Measurements from ENCODE around the gene RRBP1. TPM values are rescaled to one million over a fixed set of nuclear protein-coding genes. Genes with fewer than 3 reads are reported as not detected.

Gene RRBP1
- total and polyA plus RNA-seq, 2 donors from 2014 or later, result 83.4 to 231 TPM

DNA sequence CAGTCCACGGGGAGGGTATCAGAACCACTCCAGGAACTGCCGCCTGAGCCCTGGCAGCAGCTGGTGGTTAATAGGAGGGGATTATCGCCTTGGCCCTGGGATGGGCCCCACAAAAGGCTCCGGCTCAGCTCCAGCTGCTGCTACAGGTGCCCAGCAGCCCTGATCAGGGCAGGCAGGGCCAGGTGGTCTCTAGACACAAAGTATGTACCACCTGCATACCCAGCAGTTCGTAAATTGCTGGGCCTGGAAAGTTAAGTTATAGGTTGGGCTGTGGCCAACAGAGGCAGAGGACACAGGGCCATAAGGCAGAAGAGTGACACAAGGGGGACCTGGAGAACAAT, 35.1 kb downstream of the RRBP1 start:
- TF ChIP-seq, protein P1, sequence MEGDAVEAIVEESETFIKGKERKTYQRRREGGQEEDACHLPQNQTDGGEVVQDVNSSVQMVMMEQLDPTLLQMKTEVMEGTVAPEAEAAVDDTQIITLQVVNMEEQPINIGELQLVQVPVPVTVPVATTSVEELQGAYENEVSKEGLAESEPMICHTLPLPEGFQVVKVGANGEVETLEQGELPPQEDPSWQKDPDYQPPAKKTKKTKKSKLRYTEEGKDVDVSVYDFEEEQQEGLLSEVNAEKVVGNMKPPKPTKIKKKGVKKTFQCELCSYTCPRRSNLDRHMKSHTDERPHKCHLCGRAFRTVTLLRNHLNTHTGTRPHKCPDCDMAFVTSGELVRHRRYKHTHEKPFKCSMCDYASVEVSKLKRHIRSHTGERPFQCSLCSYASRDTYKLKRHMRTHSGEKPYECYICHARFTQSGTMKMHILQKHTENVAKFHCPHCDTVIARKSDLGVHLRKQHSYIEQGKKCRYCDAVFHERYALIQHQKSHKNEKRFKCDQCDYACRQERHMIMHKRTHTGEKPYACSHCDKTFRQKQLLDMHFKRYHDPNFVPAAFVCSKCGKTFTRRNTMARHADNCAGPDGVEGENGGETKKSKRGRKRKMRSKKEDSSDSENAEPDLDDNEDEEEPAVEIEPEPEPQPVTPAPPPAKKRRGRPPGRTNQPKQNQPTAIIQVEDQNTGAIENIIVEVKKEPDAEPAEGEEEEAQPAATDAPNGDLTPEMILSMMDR (IDR thresholded peaks at IDR 0.05; ENCODE audit: borderline replicate concordance, extremely low read depth, insufficient read depth), result no peak
- Histone ChIP-seq H3K9me3 (ENCODE audit: control insufficient read depth in 2 of 3, insufficient read depth in 1 of 3, low read length in 3 of 3) (no peaks in the 10 kb centered on the region), H3K27me3 (ENCODE audit: control insufficient read depth, insufficient read depth, low read length) (no peaks in the 10 kb centered on the region), H3K4me3 (ENCODE audit: low read length in 3 of 3) (no peak overlapping the region), H3K4me1 (ENCODE audit: control insufficient read depth in 2 of 3, insufficient read depth in 2 of 3, low read depth in 1 of 3, low read length in 3 of 3) (peaks cover 0 to 48% (median 46%) of the 10 kb centered on the region in 3 donors), H3K9ac (ENCODE audit: low read length in 3 of 3) (peak overlapping the region in 1 of 3 donors; percentile 30), H3K36me3 (ENCODE audit: control insufficient read depth in 2 of 3, insufficient read depth in 3 of 3, low read length in 3 of 3) (peaks cover 2 to 4% (median 3%) of the 10 kb centered on the region in 3 donors), H3K27ac (ENCODE audit: low read depth in 2 of 2, low read length in 2 of 2) (no peak overlapping the region)
- DNase-seq, result no peak
- no peak for FAIRE-seq
- intact Hi-C loops (cut with DNase I), result no loop called here

DNA sequence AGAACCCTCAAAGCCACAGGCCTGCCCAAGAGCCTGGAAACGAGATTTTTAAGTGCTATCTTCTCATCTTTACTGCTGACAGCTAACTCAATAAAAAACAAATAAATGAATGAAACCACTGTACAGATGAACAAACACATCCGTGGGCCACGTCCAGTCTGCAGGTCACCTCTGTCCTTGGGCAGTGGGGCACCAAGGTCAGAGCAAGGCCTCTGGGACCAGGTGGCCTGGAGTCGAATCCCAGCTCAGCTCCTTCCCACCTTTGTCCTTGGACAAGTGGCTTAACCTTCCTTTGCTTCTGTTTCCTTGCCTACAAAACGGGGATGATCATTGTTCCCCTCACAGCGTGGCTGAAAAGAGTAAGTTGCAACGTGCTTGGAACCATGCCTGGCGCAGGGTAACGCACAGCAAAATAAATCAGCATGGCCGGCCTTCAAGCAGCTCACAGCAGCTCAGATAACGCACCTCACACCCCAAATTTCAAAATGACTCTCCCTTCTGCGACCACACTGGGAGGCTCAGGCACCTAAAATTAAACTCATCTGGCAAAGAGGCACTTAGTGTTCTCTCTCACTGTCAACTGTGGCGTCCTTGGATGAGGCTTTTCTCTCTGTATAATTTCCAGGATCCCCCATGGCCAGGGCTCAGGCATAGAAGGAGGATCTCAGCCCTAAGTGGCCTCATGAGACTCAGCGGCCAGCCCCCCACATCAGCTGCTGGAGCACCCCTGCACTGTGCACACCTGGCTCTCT, 35.7 kb downstream of the RRBP1 start:
- no peak overlapping the region for H3K4me3 ChIP-seq (ENCODE audit: low read length in 3 of 3)
- H3K27me3 ChIP-seq (ENCODE audit: control insufficient read depth, insufficient read depth, low read length), result no peaks in the 10 kb centered on the region
- TF ChIP-seq, protein P1 (IDR thresholded peaks at IDR 0.05; ENCODE audit: borderline replicate concordance, extremely low read depth, insufficient read depth), result no peak
- H3K4me1 ChIP-seq (ENCODE audit: control insufficient read depth in 2 of 3, insufficient read depth in 2 of 3, low read depth in 1 of 3, low read length in 3 of 3), result peaks cover 0 to 52% (median 46%) of the 10 kb centered on the region in 3 donors
- no peaks in the 10 kb centered on the region for H3K9me3 ChIP-seq (ENCODE audit: control insufficient read depth in 2 of 3, insufficient read depth in 1 of 3, low read length in 3 of 3)
- peak overlapping the region in 1 of 2 donors; percentile 27 for H3K27ac ChIP-seq (ENCODE audit: low read depth in 2 of 2, low read length in 2 of 2)
- DNase-seq (no peak), FAIRE-seq (no peak)
- peak overlapping the region in 1 of 3 donors; percentile 9 for H3K9ac ChIP-seq (ENCODE audit: low read length in 3 of 3)
- peaks cover 2 to 8% (median 7%) of the 10 kb centered on the region in 3 donors for H3K36me3 ChIP-seq (ENCODE audit: control insufficient read depth in 2 of 3, insufficient read depth in 3 of 3, low read length in 3 of 3)
- intact Hi-C loops (cut with DNase I), result no loop called here

GRCh38 chr20:17645546-17646208, 36.4 kb downstream of the RRBP1 start:
- TF ChIP-seq, protein P1 (IDR thresholded peaks at IDR 0.05; ENCODE audit: borderline replicate concordance, extremely low read depth, insufficient read depth), result no peak
- no peaks in the 10 kb centered on the region for H3K9me3 ChIP-seq (ENCODE audit: control insufficient read depth in 2 of 3, insufficient read depth in 1 of 3, low read length in 3 of 3)
- no peak overlapping the region for H3K4me3 ChIP-seq (ENCODE audit: low read length in 3 of 3)
- peak overlapping the region in 1 of 2 donors; percentile 27 for H3K27ac ChIP-seq (ENCODE audit: low read depth in 2 of 2, low read length in 2 of 2)
- peaks cover 0 to 53% (median 46%) of the 10 kb centered on the region in 3 donors for H3K4me1 ChIP-seq (ENCODE audit: control insufficient read depth in 2 of 3, insufficient read depth in 2 of 3, low read depth in 1 of 3, low read length in 3 of 3)
- FAIRE-seq (no peak), DNase-seq (peak in 1 of 5 donors; percentile 61)
- H3K36me3 ChIP-seq (ENCODE audit: control insufficient read depth in 2 of 3, insufficient read depth in 3 of 3, low read length in 3 of 3), result peaks cover 4 to 15% (median 11%) of the 10 kb centered on the region in 3 donors
- H3K9ac ChIP-seq (ENCODE audit: low read length in 3 of 3), result peak overlapping the region in 1 of 3 donors; percentile 9
- intact Hi-C loops (cut with DNase I), result no loop called here
- H3K27me3 ChIP-seq (ENCODE audit: control insufficient read depth, insufficient read depth, low read length), result no peaks in the 10 kb centered on the region
